SK-N-SH treated with all-trans-retinoic acid at 6 μM for 48 hours (cell line): ENCODE results near the gene KHK.

Experiments
- ATAC-seq: fragments of 200-7000 bp; cut with Tn5 transposase; 3 replicates; pipeline ENCODE4 v1.9.1; 2020; ENCODE audit warnings: mild to moderate bottlenecking, moderate library complexity
- ARNTL ChIP-seq: fragments of 450-650 bp; formaldehyde crosslinking; IDR thresholded peaks from 2 replicates; pipeline ENCODE4 v1.5.0; 2020; ENCODE audit warnings: low read depth, mild to moderate bottlenecking, moderate library complexity, borderline replicate concordance
- BACH2 ChIP-seq: fragments of 250-450 bp; sonication (Bioruptor Pico); IDR thresholded peaks from 2 replicates; pipeline ENCODE4 v1.9.0; 2021; ENCODE audit warnings: mild to moderate bottlenecking, borderline replicate concordance
- ESRRG ChIP-seq: fragments of 250-450 bp; sonication (Bioruptor Pico); IDR thresholded peaks from 2 replicates; pipeline ENCODE4 v1.6.1; 2021; ENCODE audit warnings: mild to moderate bottlenecking
- GLIS3 ChIP-seq: fragments of 250-450 bp; sonication (Bioruptor Pico); IDR thresholded peaks from 2 replicates; pipeline ENCODE4 v1.5.0; 2020; ENCODE audit warnings: mild to moderate bottlenecking, moderate library complexity
- ISL1 ChIP-seq: fragments of 250-450 bp; sonication (Bioruptor Pico); IDR thresholded peaks from 2 replicates; pipeline ENCODE4 v2.1.2; 2022; ENCODE audit warnings: mild to moderate bottlenecking, moderate library complexity
- OSR1 ChIP-seq: fragments of 250-450 bp; sonication (Bioruptor Pico); IDR thresholded peaks from 2 replicates; pipeline ENCODE4 v1.8.0; 2022; ENCODE audit warnings: moderate library complexity, mild to moderate bottlenecking, inconsistent platforms
- PPARA ChIP-seq: fragments of 250-450 bp; sonication (Bioruptor Pico); IDR thresholded peaks from 2 replicates; pipeline ENCODE4 v1.5.0; 2020; ENCODE audit warnings: mild to moderate bottlenecking, borderline replicate concordance
- RARB ChIP-seq: fragments of 250-450 bp; sonication (Bioruptor Pico); IDR thresholded peaks from 2 replicates; pipeline ENCODE4 v1.8.0; 2021; ENCODE audit warnings: mild to moderate bottlenecking, moderate library complexity
- SNAI2 ChIP-seq: fragments of 250-450 bp; sonication (Bioruptor Pico); IDR thresholded peaks from 2 replicates; pipeline ENCODE4 v1.5.0; 2020; ENCODE audit warnings: mild to moderate bottlenecking, moderate library complexity
- TCF4 ChIP-seq: fragments of 250-450 bp; sonication (Bioruptor Pico); IDR thresholded peaks from 2 replicates; pipeline ENCODE4 v1.8.0; 2021; ENCODE audit warnings: mild to moderate bottlenecking, moderate library complexity, borderline replicate concordance
- ZC3H10 ChIP-seq: fragments of 250-450 bp; sonication (Bioruptor Pico); IDR thresholded peaks from 2 replicates; pipeline ENCODE4 v1.5.1; 2021; ENCODE audit warnings: mild to moderate bottlenecking, moderate library complexity
- ZFP3 ChIP-seq: fragments of 250-450 bp; sonication (Bioruptor Pico); IDR thresholded peaks from 2 replicates; pipeline ENCODE4 v1.5.0; 2020; ENCODE audit warnings: mild to moderate bottlenecking, moderate library complexity
- ZFP30 ChIP-seq: fragments of 450-650 bp; formaldehyde crosslinking; IDR thresholded peaks from 2 replicates; pipeline ENCODE4 v1.5.0; 2022; ENCODE audit warnings: mild to moderate bottlenecking, moderate library complexity
- ZNF565 ChIP-seq: fragments of 450-650 bp; formaldehyde crosslinking; conservative IDR thresholded peaks from 2 replicates; pipeline ENCODE4 v1.5.0; 2020; ENCODE audit warnings: low read depth, mild to moderate bottlenecking, moderate library complexity
- ZNF70 ChIP-seq: fragments of 450-650 bp; formaldehyde crosslinking; IDR thresholded peaks from 2 replicates; pipeline ENCODE4 v1.5.0; 2020; ENCODE audit warnings: mild to moderate bottlenecking, moderate library complexity
- ZNF8 ChIP-seq: fragments of 450-650 bp; formaldehyde crosslinking; IDR thresholded peaks from 2 replicates; pipeline ENCODE4 v1.5.0; 2020; ENCODE audit warnings: mild to moderate bottlenecking, moderate library complexity
- TF ChIP-seq, protein P1 (sequence below): fragments of 250-450 bp; sonication (Bioruptor Pico); IDR thresholded peaks from 2 replicates; pipeline ENCODE4 v1.5.0; 2020; ENCODE audit warnings: mild to moderate bottlenecking, moderate library complexity
- TF ChIP-seq, protein P2 (sequence below): fragments of 250-450 bp; sonication (Bioruptor Pico); IDR thresholded peaks from 2 replicates; pipeline ENCODE4 v1.8.0; 2021; ENCODE audit warnings: low read depth, mild to moderate bottlenecking, moderate library complexity, borderline replicate concordance
- TF ChIP-seq, protein P3 (sequence below): fragments of 250-450 bp; sonication (Bioruptor Pico); IDR thresholded peaks from 2 replicates; pipeline ENCODE4 v1.5.1; 2021; ENCODE audit warnings: mild to moderate bottlenecking, moderate library complexity
- TF ChIP-seq, protein P4 (sequence below): fragments of 250-450 bp; sonication (Bioruptor Pico); IDR thresholded peaks from 2 replicates; pipeline ENCODE4 v1.5.1; 2020; ENCODE audit warnings: low read depth, mild to moderate bottlenecking, moderate library complexity
- TF ChIP-seq, protein P5 (sequence below): fragments of 250-450 bp; sonication (Bioruptor Pico); IDR thresholded peaks from 2 replicates; pipeline ENCODE4 v1.8.0; 2020; ENCODE audit warnings: mild to moderate bottlenecking, moderate library complexity, borderline replicate concordance

The KHK gene

DNA sequence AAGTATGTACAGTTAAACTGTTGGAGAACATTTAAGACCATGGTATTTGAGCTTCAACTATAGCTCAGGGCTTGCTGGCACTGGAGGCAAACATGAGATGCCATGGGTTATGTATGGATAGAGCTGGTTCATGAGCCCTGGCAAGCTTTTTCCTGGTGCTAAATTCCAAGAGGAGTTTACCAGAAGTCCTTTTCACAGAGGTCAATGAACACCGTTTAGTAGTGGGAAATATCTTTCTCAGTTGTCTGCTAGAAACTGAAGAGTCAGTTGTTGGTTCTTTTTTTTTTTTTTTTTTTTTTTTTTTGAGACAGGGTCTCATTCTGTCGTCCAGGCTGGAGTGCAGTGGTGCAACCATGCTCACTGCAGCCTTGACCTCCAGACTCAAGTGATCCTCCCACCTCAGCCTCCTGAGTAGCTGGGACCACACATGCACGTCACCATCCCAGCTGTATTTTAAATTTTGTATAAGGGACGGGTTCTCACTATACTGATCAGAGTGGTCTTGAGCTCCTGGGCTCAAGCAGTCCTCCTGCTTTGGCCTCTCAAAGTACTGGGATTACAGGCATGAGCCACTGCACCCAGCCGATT, 1.3 kb downstream of the KHK start (continued):
- TF ChIP-seq, protein P1, sequence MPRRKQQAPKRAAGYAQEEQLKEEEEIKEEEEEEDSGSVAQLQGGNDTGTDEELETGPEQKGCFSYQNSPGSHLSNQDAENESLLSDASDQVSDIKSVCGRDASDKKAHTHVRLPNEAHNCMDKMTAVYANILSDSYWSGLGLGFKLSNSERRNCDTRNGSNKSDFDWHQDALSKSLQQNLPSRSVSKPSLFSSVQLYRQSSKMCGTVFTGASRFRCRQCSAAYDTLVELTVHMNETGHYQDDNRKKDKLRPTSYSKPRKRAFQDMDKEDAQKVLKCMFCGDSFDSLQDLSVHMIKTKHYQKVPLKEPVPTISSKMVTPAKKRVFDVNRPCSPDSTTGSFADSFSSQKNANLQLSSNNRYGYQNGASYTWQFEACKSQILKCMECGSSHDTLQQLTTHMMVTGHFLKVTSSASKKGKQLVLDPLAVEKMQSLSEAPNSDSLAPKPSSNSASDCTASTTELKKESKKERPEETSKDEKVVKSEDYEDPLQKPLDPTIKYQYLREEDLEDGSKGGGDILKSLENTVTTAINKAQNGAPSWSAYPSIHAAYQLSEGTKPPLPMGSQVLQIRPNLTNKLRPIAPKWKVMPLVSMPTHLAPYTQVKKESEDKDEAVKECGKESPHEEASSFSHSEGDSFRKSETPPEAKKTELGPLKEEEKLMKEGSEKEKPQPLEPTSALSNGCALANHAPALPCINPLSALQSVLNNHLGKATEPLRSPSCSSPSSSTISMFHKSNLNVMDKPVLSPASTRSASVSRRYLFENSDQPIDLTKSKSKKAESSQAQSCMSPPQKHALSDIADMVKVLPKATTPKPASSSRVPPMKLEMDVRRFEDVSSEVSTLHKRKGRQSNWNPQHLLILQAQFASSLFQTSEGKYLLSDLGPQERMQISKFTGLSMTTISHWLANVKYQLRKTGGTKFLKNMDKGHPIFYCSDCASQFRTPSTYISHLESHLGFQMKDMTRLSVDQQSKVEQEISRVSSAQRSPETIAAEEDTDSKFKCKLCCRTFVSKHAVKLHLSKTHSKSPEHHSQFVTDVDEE (CRISPR knock-in tag): no peak
- TF ChIP-seq ZC3H10 (no peak), ZFP3 (CRISPR knock-in tag) (no peak), ZFP30 (CRISPR knock-in tag) (no peak), ARNTL (no peak), GLIS3 (CRISPR knock-in tag) (no peak)

DNA sequence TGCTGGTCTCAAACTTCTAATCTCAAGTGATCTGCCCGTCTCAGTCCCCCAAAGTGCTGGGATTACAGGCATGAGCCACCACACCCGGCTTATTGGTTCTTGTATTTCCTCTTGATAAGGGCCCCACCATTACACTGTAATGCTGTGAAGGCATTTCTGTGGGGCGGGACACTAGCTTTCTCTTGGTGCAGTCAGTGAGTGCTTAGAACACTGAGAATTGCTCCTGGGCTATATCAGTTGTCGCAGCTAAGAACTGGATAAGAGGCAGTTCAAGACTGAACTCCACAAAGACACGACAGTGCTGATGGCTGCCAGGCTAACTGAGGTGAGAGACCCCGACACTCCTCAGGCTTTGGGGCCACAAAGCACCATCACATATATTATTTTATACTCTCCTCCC, 2.1 kb downstream of the KHK start:
- TF ChIP-seq GLIS3 (CRISPR knock-in tag) (no peak), ZFP30 (CRISPR knock-in tag) (no peak), BACH2 (CRISPR knock-in tag) (no peak)
- TF ChIP-seq, protein P2, sequence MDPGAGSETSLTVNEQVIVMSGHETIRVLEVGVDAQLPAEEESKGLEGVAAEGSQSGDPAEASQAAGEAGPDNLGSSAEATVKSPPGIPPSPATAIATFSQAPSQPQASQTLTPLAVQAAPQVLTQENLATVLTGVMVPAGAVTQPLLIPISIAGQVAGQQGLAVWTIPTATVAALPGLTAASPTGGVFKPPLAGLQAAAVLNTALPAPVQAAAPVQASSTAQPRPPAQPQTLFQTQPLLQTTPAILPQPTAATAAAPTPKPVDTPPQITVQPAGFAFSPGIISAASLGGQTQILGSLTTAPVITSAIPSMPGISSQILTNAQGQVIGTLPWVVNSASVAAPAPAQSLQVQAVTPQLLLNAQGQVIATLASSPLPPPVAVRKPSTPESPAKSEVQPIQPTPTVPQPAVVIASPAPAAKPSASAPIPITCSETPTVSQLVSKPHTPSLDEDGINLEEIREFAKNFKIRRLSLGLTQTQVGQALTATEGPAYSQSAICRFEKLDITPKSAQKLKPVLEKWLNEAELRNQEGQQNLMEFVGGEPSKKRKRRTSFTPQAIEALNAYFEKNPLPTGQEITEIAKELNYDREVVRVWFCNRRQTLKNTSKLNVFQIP (CRISPR knock-in tag): no peak
- ATAC-seq: no peak

DNA sequence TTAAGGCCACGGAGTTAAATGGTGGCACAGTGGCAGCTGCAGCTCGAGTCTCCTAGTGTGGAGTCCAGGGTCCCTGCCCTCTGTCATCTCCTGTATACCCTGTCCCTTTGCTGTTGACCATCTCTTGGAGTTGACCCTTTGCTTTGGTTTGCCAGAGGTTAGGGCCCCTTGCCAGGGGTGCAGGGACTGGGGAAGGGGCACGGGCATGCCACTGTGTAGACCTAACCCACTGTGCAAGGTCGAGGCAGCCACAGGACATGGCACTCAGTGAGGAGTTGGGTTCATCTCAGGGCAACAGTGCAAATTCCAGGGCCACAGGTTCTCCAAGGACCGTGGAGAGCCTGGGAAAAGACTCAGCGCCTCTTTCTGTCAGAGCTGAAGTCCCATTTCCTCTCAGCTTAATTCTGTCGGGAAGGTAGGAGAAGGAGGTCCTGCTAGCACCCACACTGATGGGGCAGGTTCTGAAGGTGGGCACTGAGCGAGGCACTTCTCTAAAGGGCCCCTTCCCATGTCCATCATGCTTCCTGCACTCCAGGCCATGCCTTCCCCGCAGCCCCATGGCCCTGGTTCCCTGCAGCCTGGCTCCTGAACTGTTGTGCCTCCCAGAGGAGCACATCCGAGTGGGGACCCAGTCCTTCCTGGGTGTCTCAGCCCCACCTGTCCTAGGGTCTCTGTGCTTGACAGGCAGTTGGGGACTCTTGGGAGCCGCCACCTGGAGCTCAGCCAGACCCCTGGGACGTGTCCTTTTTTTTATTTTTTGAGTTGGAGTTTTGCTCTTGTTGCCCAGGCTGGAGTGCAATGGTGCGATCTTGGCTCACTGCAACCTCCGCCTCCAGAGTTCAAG, 2.8 kb downstream of the KHK start:
- TF ChIP-seq, protein P1 (CRISPR knock-in tag): no peak
- TF ChIP-seq, protein P3, sequence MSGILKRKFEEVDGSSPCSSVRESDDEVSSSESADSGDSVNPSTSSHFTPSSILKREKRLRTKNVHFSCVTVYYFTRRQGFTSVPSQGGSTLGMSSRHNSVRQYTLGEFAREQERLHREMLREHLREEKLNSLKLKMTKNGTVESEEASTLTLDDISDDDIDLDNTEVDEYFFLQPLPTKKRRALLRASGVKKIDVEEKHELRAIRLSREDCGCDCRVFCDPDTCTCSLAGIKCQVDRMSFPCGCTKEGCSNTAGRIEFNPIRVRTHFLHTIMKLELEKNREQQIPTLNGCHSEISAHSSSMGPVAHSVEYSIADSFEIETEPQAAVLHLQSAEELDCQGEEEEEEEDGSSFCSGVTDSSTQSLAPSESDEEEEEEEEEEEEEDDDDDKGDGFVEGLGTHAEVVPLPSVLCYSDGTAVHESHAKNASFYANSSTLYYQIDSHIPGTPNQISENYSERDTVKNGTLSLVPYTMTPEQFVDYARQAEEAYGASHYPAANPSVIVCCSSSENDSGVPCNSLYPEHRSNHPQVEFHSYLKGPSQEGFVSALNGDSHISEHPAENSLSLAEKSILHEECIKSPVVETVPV (CRISPR knock-in tag): no peak
- TF ChIP-seq, protein P2 (CRISPR knock-in tag): no peak
- no peak for TF ChIP-seq ARNTL
- no peak for TF ChIP-seq ZC3H10
- no peak for TF ChIP-seq ISL1 (CRISPR knock-in tag)
- TF ChIP-seq ZNF8 (CRISPR knock-in tag): no peak
- no peak for TF ChIP-seq ESRRG (CRISPR knock-in tag)
- no peak for TF ChIP-seq TCF4 (CRISPR knock-in tag)
- no peak for TF ChIP-seq ZNF565
- no peak for TF ChIP-seq OSR1 (CRISPR knock-in tag)
- TF ChIP-seq RARB (CRISPR knock-in tag): no peak
- TF ChIP-seq ZFP3 (CRISPR knock-in tag): no peak
- no peak for TF ChIP-seq PPARA (CRISPR knock-in tag)
- TF ChIP-seq, protein P4, sequence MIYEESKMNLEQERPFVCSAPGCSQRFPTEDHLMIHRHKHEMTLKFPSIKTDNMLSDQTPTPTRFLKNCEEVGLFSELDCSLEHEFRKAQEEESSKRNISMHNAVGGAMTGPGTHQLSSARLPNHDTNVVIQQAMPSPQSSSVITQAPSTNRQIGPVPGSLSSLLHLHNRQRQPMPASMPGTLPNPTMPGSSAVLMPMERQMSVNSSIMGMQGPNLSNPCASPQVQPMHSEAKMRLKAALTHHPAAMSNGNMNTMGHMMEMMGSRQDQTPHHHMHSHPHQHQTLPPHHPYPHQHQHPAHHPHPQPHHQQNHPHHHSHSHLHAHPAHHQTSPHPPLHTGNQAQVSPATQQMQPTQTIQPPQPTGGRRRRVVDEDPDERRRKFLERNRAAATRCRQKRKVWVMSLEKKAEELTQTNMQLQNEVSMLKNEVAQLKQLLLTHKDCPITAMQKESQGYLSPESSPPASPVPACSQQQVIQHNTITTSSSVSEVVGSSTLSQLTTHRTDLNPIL: no peak
- TF ChIP-seq SNAI2 (CRISPR knock-in tag): no peak
- TF ChIP-seq, protein P5, sequence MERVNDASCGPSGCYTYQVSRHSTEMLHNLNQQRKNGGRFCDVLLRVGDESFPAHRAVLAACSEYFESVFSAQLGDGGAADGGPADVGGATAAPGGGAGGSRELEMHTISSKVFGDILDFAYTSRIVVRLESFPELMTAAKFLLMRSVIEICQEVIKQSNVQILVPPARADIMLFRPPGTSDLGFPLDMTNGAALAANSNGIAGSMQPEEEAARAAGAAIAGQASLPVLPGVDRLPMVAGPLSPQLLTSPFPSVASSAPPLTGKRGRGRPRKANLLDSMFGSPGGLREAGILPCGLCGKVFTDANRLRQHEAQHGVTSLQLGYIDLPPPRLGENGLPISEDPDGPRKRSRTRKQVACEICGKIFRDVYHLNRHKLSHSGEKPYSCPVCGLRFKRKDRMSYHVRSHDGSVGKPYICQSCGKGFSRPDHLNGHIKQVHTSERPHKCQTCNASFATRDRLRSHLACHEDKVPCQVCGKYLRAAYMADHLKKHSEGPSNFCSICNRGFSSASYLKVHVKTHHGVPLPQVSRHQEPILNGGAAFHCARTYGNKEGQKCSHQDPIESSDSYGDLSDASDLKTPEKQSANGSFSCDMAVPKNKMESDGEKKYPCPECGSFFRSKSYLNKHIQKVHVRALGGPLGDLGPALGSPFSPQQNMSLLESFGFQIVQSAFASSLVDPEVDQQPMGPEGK (CRISPR knock-in tag): no peak
- TF ChIP-seq ZFP30 (CRISPR knock-in tag): no peak
- TF ChIP-seq ZNF70 (CRISPR knock-in tag): no peak
- TF ChIP-seq, all 23 proteins: peak for 0
- no peak for ATAC-seq
